Measurements from ENCODE around the gene SLC7A6. TPM values are rescaled to one million over a fixed set of nuclear protein-coding genes. Genes with fewer than 3 reads are reported as not detected.

The SLC7A6 gene
- total and polyA plus RNA-seq, 10 of the 15 experiments (the other 5 are each of a cell fraction or from before 2014, with no cell fraction given): 8.2 to 60.4 (median 28.6) TPM

DNA sequence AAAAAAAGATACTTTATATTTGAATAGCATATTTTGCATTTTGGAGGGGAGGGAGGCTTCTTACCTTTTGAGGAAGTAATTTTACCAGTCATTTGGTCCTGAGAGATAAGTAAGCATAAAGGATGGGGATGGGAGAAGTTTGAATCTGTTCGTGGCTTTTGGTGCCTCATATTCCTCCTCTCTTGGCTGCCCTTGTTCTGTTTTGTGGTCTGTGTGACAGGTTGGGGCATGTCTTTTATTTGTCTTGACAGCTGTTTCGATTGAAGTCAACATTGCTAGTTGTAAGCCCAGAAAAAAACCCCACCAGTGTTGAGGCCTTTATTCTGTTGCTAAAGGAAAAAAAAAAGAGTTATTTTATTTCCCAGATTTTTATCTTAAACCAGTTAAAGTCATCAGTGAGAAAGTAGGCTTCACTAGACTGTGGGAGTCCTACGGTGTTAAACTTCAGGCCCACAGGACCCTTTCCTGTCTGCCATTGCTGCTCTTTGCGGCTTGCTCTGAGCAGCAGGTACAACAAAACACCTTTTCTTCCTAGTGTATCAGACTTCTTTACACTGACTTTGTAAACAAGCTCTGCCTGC lies 11.4 kb downstream of the SLC7A6 start (continued):
- no peak for TF ChIP-seq KDM1A (IDR thresholded peaks at IDR 0.05; ENCODE audit: borderline replicate concordance)
- peak; percentile 54; the same call in 1 of the 2 replicates for TF ChIP-seq ZBED1 (IDR thresholded peaks at IDR 0.05; ENCODE audit: borderline replicate concordance)
- no peak for TF ChIP-seq RFX5 (IDR thresholded peaks at IDR 0.05; ENCODE audit: low read depth, low read length)
- TF ChIP-seq, protein P1, sequence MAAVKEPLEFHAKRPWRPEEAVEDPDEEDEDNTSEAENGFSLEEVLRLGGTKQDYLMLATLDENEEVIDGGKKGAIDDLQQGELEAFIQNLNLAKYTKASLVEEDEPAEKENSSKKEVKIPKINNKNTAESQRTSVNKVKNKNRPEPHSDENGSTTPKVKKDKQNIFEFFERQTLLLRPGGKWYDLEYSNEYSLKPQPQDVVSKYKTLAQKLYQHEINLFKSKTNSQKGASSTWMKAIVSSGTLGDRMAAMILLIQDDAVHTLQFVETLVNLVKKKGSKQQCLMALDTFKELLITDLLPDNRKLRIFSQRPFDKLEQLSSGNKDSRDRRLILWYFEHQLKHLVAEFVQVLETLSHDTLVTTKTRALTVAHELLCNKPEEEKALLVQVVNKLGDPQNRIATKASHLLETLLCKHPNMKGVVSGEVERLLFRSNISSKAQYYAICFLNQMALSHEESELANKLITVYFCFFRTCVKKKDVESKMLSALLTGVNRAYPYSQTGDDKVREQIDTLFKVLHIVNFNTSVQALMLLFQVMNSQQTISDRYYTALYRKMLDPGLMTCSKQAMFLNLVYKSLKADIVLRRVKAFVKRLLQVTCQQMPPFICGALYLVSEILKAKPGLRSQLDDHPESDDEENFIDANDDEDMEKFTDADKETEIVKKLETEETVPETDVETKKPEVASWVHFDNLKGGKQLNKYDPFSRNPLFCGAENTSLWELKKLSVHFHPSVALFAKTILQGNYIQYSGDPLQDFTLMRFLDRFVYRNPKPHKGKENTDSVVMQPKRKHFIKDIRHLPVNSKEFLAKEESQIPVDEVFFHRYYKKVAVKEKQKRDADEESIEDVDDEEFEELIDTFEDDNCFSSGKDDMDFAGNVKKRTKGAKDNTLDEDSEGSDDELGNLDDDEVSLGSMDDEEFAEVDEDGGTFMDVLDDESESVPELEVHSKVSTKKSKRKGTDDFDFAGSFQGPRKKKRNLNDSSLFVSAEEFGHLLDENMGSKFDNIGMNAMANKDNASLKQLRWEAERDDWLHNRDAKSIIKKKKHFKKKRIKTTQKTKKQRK (IDR thresholded peaks at IDR 0.05; ENCODE audit: low read depth, low read length): no peak
- peak; percentile 72; the same call in 1 of the 2 replicates for TF ChIP-seq TCF7 (IDR thresholded peaks at IDR 0.05; ENCODE audit: borderline replicate concordance)
- 0 out of 2 replicates have a peak, but pooled peaks have one; percentile 61 for TF ChIP-seq MLLT1 (IDR thresholded peaks at IDR 0.05)
- TF ChIP-seq ZZZ3 (IDR thresholded peaks at IDR 0.05; ENCODE audit: control insufficient read depth, insufficient read length, low read depth): no peak
- peak; percentile 44 to 80; a peak in 3 of 4 replicates for TF ChIP-seq EP300 (IDR thresholded peaks at IDR 0.05; ENCODE audit: borderline replicate concordance in 1 of 2, control insufficient read depth in 1 of 2, low read depth in 2 of 2, low read length in 2 of 2)
- TF ChIP-seq ZNF384 (IDR thresholded peaks at IDR 0.05; ENCODE audit: borderline replicate concordance, low read depth, low read length): peak; percentile 62
- no peak for TF ChIP-seq CBX3 (IDR thresholded peaks at IDR 0.05; ENCODE audit: borderline replicate concordance, low read depth)
- TF ChIP-seq SIN3A (IDR thresholded peaks at IDR 0.05; ENCODE audit: low read depth, low read length): peak; percentile 80
- peak; percentile 69 for TF ChIP-seq SP1 (IDR thresholded peaks at IDR 0.05; ENCODE audit: low read depth, low read length)
- no peak for TF ChIP-seq SPI1 (IDR thresholded peaks at IDR 0.05; ENCODE audit: borderline replicate concordance, insufficient read depth, low read depth, low read length)
- no peak for TF ChIP-seq MYB (IDR thresholded peaks at IDR 0.05; ENCODE audit: borderline replicate concordance, low read depth, low read length)
- peak; percentile 89 for TF ChIP-seq NFIC (IDR thresholded peaks at IDR 0.05; ENCODE audit: low read depth, low read length)
- TF ChIP-seq ZNF622 (IDR thresholded peaks at IDR 0.05): no peak
- TF ChIP-seq, protein P2, sequence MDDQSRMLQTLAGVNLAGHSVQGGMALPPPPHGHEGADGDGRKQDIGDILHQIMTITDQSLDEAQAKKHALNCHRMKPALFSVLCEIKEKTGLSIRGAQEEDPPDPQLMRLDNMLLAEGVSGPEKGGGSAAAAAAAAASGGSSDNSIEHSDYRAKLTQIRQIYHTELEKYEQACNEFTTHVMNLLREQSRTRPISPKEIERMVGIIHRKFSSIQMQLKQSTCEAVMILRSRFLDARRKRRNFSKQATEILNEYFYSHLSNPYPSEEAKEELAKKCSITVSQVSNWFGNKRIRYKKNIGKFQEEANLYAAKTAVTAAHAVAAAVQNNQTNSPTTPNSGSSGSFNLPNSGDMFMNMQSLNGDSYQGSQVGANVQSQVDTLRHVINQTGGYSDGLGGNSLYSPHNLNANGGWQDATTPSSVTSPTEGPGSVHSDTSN (IDR thresholded peaks at IDR 0.05; ENCODE audit: insufficient replicate concordance, low read depth, low read length): peak; percentile 47
- TF ChIP-seq, protein P3, sequence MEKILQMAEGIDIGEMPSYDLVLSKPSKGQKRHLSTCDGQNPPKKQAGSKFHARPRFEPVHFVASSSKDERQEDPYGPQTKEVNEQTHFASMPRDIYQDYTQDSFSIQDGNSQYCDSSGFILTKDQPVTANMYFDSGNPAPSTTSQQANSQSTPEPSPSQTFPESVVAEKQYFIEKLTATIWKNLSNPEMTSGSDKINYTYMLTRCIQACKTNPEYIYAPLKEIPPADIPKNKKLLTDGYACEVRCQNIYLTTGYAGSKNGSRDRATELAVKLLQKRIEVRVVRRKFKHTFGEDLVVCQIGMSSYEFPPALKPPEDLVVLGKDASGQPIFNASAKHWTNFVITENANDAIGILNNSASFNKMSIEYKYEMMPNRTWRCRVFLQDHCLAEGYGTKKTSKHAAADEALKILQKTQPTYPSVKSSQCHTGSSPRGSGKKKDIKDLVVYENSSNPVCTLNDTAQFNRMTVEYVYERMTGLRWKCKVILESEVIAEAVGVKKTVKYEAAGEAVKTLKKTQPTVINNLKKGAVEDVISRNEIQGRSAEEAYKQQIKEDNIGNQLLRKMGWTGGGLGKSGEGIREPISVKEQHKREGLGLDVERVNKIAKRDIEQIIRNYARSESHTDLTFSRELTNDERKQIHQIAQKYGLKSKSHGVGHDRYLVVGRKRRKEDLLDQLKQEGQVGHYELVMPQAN (conservative IDR thresholded peaks at IDR 0.05): peak; percentile 75
- TF ChIP-seq RUNX3 (IDR thresholded peaks at IDR 0.05; ENCODE audit: low read length): peak; percentile 99
- TF ChIP-seq BACH1 (IDR thresholded peaks at IDR 0.05; ENCODE audit: borderline replicate concordance): peak; percentile 44; the same call in 1 of the 2 replicates
- TF ChIP-seq TCF3 (IDR thresholded peaks at IDR 0.05; ENCODE audit: borderline replicate concordance, insufficient read depth, low read depth, low read length): peak; percentile 54; the same call in 1 of the 2 replicates
- no peak for TF ChIP-seq ESRRA (IDR thresholded peaks at IDR 0.05; ENCODE audit: low read length)
- TF ChIP-seq NBN (IDR thresholded peaks at IDR 0.05): peak; percentile 90
- peak; percentile 93 to 96 for TF ChIP-seq IKZF2 (IDR thresholded peaks at IDR 0.05)

Data from GM12878 (cell line).